IMR-90 (cell line): ENCODE data around the gene AKAP4. TPM values are rescaled to one million over a fixed set of nuclear protein-coding genes. Genes with fewer than 3 reads are reported as not detected.

ENCODE experiments used
- ATAC-seq: fragments of 200-7000 bp; cut with Tn5 transposase; 2 replicates; pipeline ENCODE4 v1.9.1; 2020; ENCODE audit warnings: low read depth, mild to moderate bottlenecking, moderate library complexity
- BruUV-seq: library from RNA; stranded (reverse); fragments of 400-500 nt; replicated peaks from 2 replicates; lab custom pipeline; 2021; lab: Mats Ljungman, UMichigan
- CTCF ChIA-PET: fragments of 300-600 bp; formaldehyde crosslinking; extraction: SDS; loops from one replicate; lab custom pipeline; 2021; ENCODE audit warnings: antibody characterized with exemption; lab: Yijun Ruan, JAX
- POLR2A ChIA-PET: fragments of 300-600 bp; sonication (Branson Sonifier 250); formaldehyde crosslinking; loops from one replicate; lab custom pipeline; 2022; ENCODE audit warnings: antibody characterized with exemption; ENCODE audit not compliant: unreplicated experiment; lab: Charles Lee
- DNase-seq: peaks from one replicate; pipeline ENCODE4 v3.0.0; 2013
- H2AFZ ChIP-seq: replicated peaks from 2 replicates; pipeline ENCODE3; 2013; ENCODE audit warnings: low read length, mild to moderate bottlenecking; ENCODE audit not compliant: poor library complexity
- H2AK5ac ChIP-seq: 2 replicates; pipeline ENCODE4 v1.6.1; 2013; ENCODE audit warnings: low read depth, low read length, inconsistent platforms
- H2AK9ac ChIP-seq: replicated peaks from 2 replicates; pipeline ENCODE3; 2013; ENCODE audit warnings: mild to moderate bottlenecking, low read depth, low read length, moderate library complexity; ENCODE audit not compliant: poor library complexity
- H2BK120ac ChIP-seq: 2 replicates; pipeline ENCODE4 v1.6.1; 2013; ENCODE audit warnings: low read depth, low read length, inconsistent platforms
- H2BK15ac ChIP-seq: 3 replicates; pipeline ENCODE4 v1.6.1; 2013; ENCODE audit warnings: low read depth, low read length, inconsistent platforms
- H2BK20ac ChIP-seq: 2 replicates; pipeline ENCODE4 v1.6.1; 2013; ENCODE audit warnings: low read depth, mild to moderate bottlenecking, inconsistent platforms, low read length, moderate library complexity
- H2BK5ac ChIP-seq: 2 replicates; pipeline ENCODE4 v1.6.1; 2013; ENCODE audit warnings: mild to moderate bottlenecking, low read depth, low read length, inconsistent platforms; ENCODE audit not compliant: poor library complexity, severe bottlenecking
- H3K14ac ChIP-seq: replicated peaks from 2 replicates; pipeline ENCODE4 v1.6.1; 2013; ENCODE audit warnings: low read depth, low read length, inconsistent platforms
- H3K18ac ChIP-seq: 2 replicates; pipeline ENCODE4 v1.6.1; 2013; ENCODE audit warnings: low read depth, low read length, control low read depth
- H3K23ac ChIP-seq: 2 replicates; pipeline ENCODE4 v1.6.1; 2013; ENCODE audit warnings: low read depth, low read length, inconsistent platforms
- H3K27ac ChIP-seq: 2 replicates; pipeline ENCODE4 v1.5.1; 2013; ENCODE audit warnings: mild to moderate bottlenecking, control low read depth, low read length; ENCODE audit not compliant: insufficient read depth
- H3K27me3 ChIP-seq: 2 replicates; pipeline ENCODE4 v1.6.1; 2013; ENCODE audit warnings: low read length; ENCODE audit not compliant: control insufficient read depth, insufficient read depth
- H3K36me3 ChIP-seq: 2 replicates; pipeline ENCODE4 v1.6.1; 2013; ENCODE audit warnings: low read length, mixed read lengths; ENCODE audit not compliant: control insufficient read depth, insufficient read depth
- H3K4ac ChIP-seq: 2 replicates; pipeline ENCODE4 v1.6.1; 2013; ENCODE audit warnings: low read depth, low read length, inconsistent platforms
- H3K4me1 ChIP-seq: 2 replicates; pipeline ENCODE4 v1.6.1; 2013; ENCODE audit warnings: low read length, mixed read lengths; ENCODE audit not compliant: control insufficient read depth, insufficient read depth
- H3K4me2 ChIP-seq: 2 replicates; pipeline ENCODE4 v1.6.1; 2013; ENCODE audit warnings: low read depth, mild to moderate bottlenecking, control low read depth, low read length, moderate library complexity
- H3K4me3 ChIP-seq: 2 replicates; pipeline ENCODE4 v1.5.1; 2013; ENCODE audit warnings: low read depth, mild to moderate bottlenecking, control low read depth, low read length, moderate library complexity; ENCODE audit not compliant: insufficient read depth
- H3K56ac ChIP-seq: 2 replicates; pipeline ENCODE4 v1.6.1; 2013; ENCODE audit warnings: low read length, inconsistent platforms; ENCODE audit not compliant: insufficient read depth; ENCODE audit errors: extremely low read depth
- H3K79me1 ChIP-seq, 2 experiments: 2 replicates each; pipeline ENCODE4 v1.6.1; 2013; ENCODE audit warnings: low read length in 2 of 2, inconsistent platforms in 1 of 2, low read depth in 1 of 2
- H3K9ac ChIP-seq: 2 replicates; pipeline ENCODE4 v1.6.1; 2013; ENCODE audit warnings: low read depth, low read length, control low read depth
- H3K9me1 ChIP-seq: 2 replicates; pipeline ENCODE4 v1.6.1; 2013; ENCODE audit warnings: low read length, inconsistent platforms; ENCODE audit not compliant: insufficient read depth
- H3K9me3 ChIP-seq: 2 replicates; pipeline ENCODE4 v1.6.1; 2013; ENCODE audit warnings: low read length; ENCODE audit not compliant: control insufficient read depth, insufficient read depth
- H4K20me1 ChIP-seq: 2 replicates; pipeline ENCODE4 v1.6.1; 2013; ENCODE audit warnings: low read length, inconsistent platforms; ENCODE audit not compliant: insufficient read depth
- H4K5ac ChIP-seq: 2 replicates; pipeline ENCODE4 v1.6.1; 2013; ENCODE audit warnings: mild to moderate bottlenecking, low read depth, low read length, control low read depth
- H4K8ac ChIP-seq, 2 experiments: 2 replicates each; pipeline ENCODE4 v1.6.1; 2013; ENCODE audit warnings: low read depth in 2 of 2, low read length in 2 of 2, control low read depth in 1 of 2, inconsistent platforms in 1 of 2
- H4K91ac ChIP-seq: 2 replicates; pipeline ENCODE4 v1.6.1; 2013; ENCODE audit warnings: low read depth, low read length, inconsistent platforms; ENCODE audit not compliant: insufficient read depth
- BHLHE40 ChIP-seq: fragments of 150-350 bp; IDR thresholded peaks from 2 replicates; pipeline ENCODE4 v1.6.1; 2016; ENCODE audit warnings: mild to moderate bottlenecking, low read depth, low read length
- CEBPB ChIP-seq: IDR thresholded peaks from 2 replicates; pipeline ENCODE4 v1.6.1; 2012; ENCODE audit warnings: low read depth, low read length, improper control_type of control experiment
- CHD1 ChIP-seq: IDR thresholded peaks from 2 replicates; pipeline ENCODE4 v1.6.1; 2012; ENCODE audit warnings: low read depth, low read length, improper control_type of control experiment
- CTCF ChIP-seq: conservative IDR thresholded peaks from 2 replicates; pipeline ENCODE4 v1.5.1; 2012; ENCODE audit warnings: mild to moderate bottlenecking, low read depth, low read length, improper control_type of control experiment
- ELK1 ChIP-seq: fragments of 150-350 bp; IDR thresholded peaks from 2 replicates; pipeline ENCODE4 v1.6.1; 2016; ENCODE audit warnings: low read depth, mild to moderate bottlenecking, low read length, moderate library complexity, borderline replicate concordance
- FOS ChIP-seq: fragments of 150-350 bp; IDR thresholded peaks from 2 replicates; pipeline ENCODE4 v1.6.1; 2016; ENCODE audit warnings: low read depth, low read length
- MAFK ChIP-seq: IDR thresholded peaks from 2 replicates; pipeline ENCODE4 v1.6.1; 2012; ENCODE audit warnings: low read depth, low read length, improper control_type of control experiment
- MAZ ChIP-seq: IDR thresholded peaks from 2 replicates; pipeline ENCODE4 v1.6.1; 2012; ENCODE audit warnings: low read depth, mild to moderate bottlenecking, low read length, improper control_type of control experiment, moderate library complexity, borderline replicate concordance
- MXI1 ChIP-seq: IDR thresholded peaks from 2 replicates; pipeline ENCODE4 v1.6.1; 2012; ENCODE audit warnings: low read depth, mild to moderate bottlenecking, low read length, moderate library complexity, borderline replicate concordance
- NFE2L2 ChIP-seq: fragments of 150-350 bp; IDR thresholded peaks from 2 replicates; pipeline ENCODE4 v1.6.1; 2016; ENCODE audit warnings: low read depth, mild to moderate bottlenecking, low read length
- POLR2A ChIP-seq: IDR thresholded peaks from 2 replicates; pipeline ENCODE4 v1.6.1; 2012; ENCODE audit warnings: mild to moderate bottlenecking, low read depth, low read length
- RAD21 ChIP-seq: IDR thresholded peaks from 2 replicates; pipeline ENCODE4 v1.6.1; 2012; ENCODE audit warnings: low read length, improper control_type of control experiment
- RCOR1 ChIP-seq: IDR thresholded peaks from 2 replicates; pipeline ENCODE4 v1.6.1; 2012; ENCODE audit warnings: mild to moderate bottlenecking, low read length, improper control_type of control experiment; ENCODE audit not compliant: insufficient replicate concordance
- RFX5 ChIP-seq: IDR thresholded peaks from 2 replicates; pipeline ENCODE4 v1.8.0; 2012; ENCODE audit warnings: low read depth, mild to moderate bottlenecking, low read length, moderate library complexity
- SMC3 ChIP-seq: fragments of 150-350 bp; IDR thresholded peaks from 2 replicates; pipeline ENCODE4 v1.6.1; 2016; ENCODE audit warnings: low read depth, mild to moderate bottlenecking, antibody characterized with exemption, low read length, moderate library complexity
- USF2 ChIP-seq: fragments of 150-350 bp; IDR thresholded peaks from 2 replicates; pipeline ENCODE4 v1.6.1; 2017; ENCODE audit warnings: mild to moderate bottlenecking, antibody characterized with exemption, low read length, low read depth
- WGBS, 2 experiments: methylation state at CpG; one replicate each; pipeline versions ENCODE4 v1.1.5 to v1.1.7; 2013; ENCODE audit warnings: missing lambda C conversion rate in 2 of 2; ENCODE audit not compliant: insufficient read length in 1 of 2; ENCODE audit errors: extremely low coverage in 2 of 2; 5-methylcytosine and 5-hydroxymethylcytosine counted together
- dilution Hi-C: fragments of 300-500 bp; cut with HindIII; formaldehyde crosslinking; loops from one replicate; pipeline ENCODE4 v1.14.3; 2018; ENCODE audit warnings: low sequenced_read_pairs; ENCODE audit not compliant: unreplicated experiment
- in situ Hi-C: fragments of 300-500 bp; cut with MboI; formaldehyde crosslinking; loops from 3 replicates; pipeline ENCODE4 v1.14.3; 2019; ENCODE audit warnings: low sequenced_read_pairs, inconsistent platforms, mixed read lengths
- intact Hi-C: fragments of 100-400 bp; cut with micrococcal nuclease; formaldehyde crosslinking; loops from 2 replicates; pipeline ENCODE4 v1.10.0; 2022
- polyA plus RNA-seq, 3 experiments: library from polyadenylated mRNA; depleted of rRNA; stranded (reverse); fragments of >200 nt; gene quantifications; 2 replicates each; pipeline ENCODE4 v1.2.3, GENCODE V29; 2012; ENCODE audit warnings: low replicate concordance in 1 of 3
- total RNA-seq: library from RNA; depleted of rRNA; stranded (reverse); fragments of >200 nt; gene quantifications from 2 replicates; pipeline ENCODE4 v1.2.3, GENCODE V29; 2012

The AKAP4 gene
- total and polyA plus RNA-seq, 2 of the 4 experiments (the other 2 are of a cell fraction): not detected

- Histone ChIP-seq H2BK20ac (no peak overlapping the region), H2BK120ac (no peak overlapping the region), H4K91ac (no peak overlapping the region), H2BK5ac (no peak overlapping the region), H3K18ac (no peak overlapping the region), H3K4me2 (no peak overlapping the region), H3K79me1 (no peaks in the 10 kb centered on the region), H4K20me1 (no peaks in the 10 kb centered on the region), H2AK5ac (no peak overlapping the region), H3K27ac (no peak overlapping the region), H3K36me3 (no peaks in the 10 kb centered on the region), H4K8ac (no peak overlapping the region), H3K4me1 (no peaks in the 10 kb centered on the region), H3K9me1 (no peaks in the 10 kb centered on the region), H2BK15ac (no peak overlapping the region), H4K5ac (no peak overlapping the region), H3K23ac (no peak overlapping the region), H3K9ac (no peak overlapping the region), H3K56ac (no peak overlapping the region), H3K4ac (no peak overlapping the region), H2AK9ac (no peak overlapping the region), H2AFZ (no peak overlapping the region), H3K4me3 (no peak overlapping the region), H3K14ac (no peak overlapping the region), H3K27me3 (0 out of 2 replicates have a peak, but pooled peaks cover 1% of the 10 kb centered on the region), H3K9me3 (no peaks in the 10 kb centered on the region)
- DNase-seq (no peak), ATAC-seq (no peak)
- WGBS, 2 experiments: no CpG with 5 or more reads among the region's 2 CpGs
- CTCF ChIA-PET: no interaction called here
- no TSS peak for BruUV-seq
- dilution Hi-C loops: no loop called here
- POLR2A ChIA-PET: no interaction called here
- intact Hi-C loops: no loop called here
- in situ Hi-C loops: no loop called here
- no peak for TF ChIP-seq SMC3
- TF ChIP-seq MAZ: no peak
- TF ChIP-seq MAFK: no peak
- no peak for TF ChIP-seq POLR2A
- no peak for TF ChIP-seq RCOR1
- no peak for TF ChIP-seq USF2
- TF ChIP-seq CTCF: no peak
- TF ChIP-seq BHLHE40: no peak
- TF ChIP-seq ELK1: no peak
- TF ChIP-seq RAD21: no peak
- no peak for TF ChIP-seq MXI1
- TF ChIP-seq CEBPB: no peak
- no peak for TF ChIP-seq NFE2L2
- TF ChIP-seq RFX5: no peak
- no peak for TF ChIP-seq CHD1
- TF ChIP-seq FOS: no peak
Observed at GRCh38 chrX:50152456-50152855, 48.4 kb downstream of the AKAP4 start.
